Keratinocyte (primary cell): ENCODE data around the gene SLC29A1.

Experiments used
- EZH2 ChIP-seq: IDR thresholded peaks from one replicate; pipeline ENCODE4 v1.6.1; 2012; ENCODE audit warnings: inconsistent platforms, mild to moderate bottlenecking, low read length, moderate library complexity
- TF ChIP-seq, protein P1 (sequence below), 3 experiments: IDR thresholded peaks in 1 of 3; conservative IDR thresholded peaks in 1 of 3; optimal IDR thresholded peaks in 1 of 3; 2 replicates in 2 of 3; 3 replicates in 1 of 3; pipeline versions ENCODE3 to v1.5.1; 2011; ENCODE audit warnings: low read length in 3 of 3, mild to moderate bottlenecking in 3 of 3, moderate library complexity in 2 of 3, control low read depth in 1 of 3, inconsistent platforms in 1 of 3; ENCODE audit not compliant: insufficient read depth in 2 of 3; ENCODE audit errors: extremely low read depth in 1 of 3

DNA sequence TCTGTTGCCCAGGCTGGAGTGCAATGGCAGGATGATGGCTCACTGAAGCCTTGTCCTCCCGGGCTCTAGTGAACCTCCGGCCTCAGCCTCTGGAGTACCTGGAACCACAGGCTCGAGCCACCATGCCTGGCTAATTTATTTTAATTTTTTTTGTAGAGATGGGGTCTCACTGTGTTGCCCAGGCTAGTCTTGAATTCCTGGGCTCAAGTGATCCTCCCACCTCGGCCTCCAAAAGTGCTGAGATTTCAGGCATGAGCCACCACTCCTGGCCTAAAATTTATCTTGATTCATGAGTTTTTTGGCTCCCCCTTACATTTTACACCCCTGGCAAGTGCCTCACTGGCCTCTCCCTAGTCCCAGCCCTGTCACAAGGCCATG lies 2.5 kb upstream of the SLC29A1 start:
- TF ChIP-seq, protein P1, sequence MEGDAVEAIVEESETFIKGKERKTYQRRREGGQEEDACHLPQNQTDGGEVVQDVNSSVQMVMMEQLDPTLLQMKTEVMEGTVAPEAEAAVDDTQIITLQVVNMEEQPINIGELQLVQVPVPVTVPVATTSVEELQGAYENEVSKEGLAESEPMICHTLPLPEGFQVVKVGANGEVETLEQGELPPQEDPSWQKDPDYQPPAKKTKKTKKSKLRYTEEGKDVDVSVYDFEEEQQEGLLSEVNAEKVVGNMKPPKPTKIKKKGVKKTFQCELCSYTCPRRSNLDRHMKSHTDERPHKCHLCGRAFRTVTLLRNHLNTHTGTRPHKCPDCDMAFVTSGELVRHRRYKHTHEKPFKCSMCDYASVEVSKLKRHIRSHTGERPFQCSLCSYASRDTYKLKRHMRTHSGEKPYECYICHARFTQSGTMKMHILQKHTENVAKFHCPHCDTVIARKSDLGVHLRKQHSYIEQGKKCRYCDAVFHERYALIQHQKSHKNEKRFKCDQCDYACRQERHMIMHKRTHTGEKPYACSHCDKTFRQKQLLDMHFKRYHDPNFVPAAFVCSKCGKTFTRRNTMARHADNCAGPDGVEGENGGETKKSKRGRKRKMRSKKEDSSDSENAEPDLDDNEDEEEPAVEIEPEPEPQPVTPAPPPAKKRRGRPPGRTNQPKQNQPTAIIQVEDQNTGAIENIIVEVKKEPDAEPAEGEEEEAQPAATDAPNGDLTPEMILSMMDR (optimal IDR thresholded peaks at IDR 0.05 in 1 of 3, IDR thresholded peaks at IDR 0.05 in 1 of 3, conservative IDR thresholded peaks at IDR 0.05 in 1 of 3; ENCODE audit: extremely low read depth in 1 of 3, insufficient read depth in 2 of 3, low read length in 3 of 3), result no peak
- no peak for TF ChIP-seq EZH2
